Measurements from ENCODE around the gene DHRS4L2.
"Not testable (repeated sequence)": the region's sequence is repeated elsewhere in the genome, so short reads cannot be mapped to it uniquely, and the experiment has no call there.

DHRS4L2 gene

GRCh38 chr14:23973178-23973577, 15.6 kb upstream of the DHRS4L2 start:
- not testable (repeated sequence) for DNase-seq (ENCODE audit: low read depth, low spot score)

DNA sequence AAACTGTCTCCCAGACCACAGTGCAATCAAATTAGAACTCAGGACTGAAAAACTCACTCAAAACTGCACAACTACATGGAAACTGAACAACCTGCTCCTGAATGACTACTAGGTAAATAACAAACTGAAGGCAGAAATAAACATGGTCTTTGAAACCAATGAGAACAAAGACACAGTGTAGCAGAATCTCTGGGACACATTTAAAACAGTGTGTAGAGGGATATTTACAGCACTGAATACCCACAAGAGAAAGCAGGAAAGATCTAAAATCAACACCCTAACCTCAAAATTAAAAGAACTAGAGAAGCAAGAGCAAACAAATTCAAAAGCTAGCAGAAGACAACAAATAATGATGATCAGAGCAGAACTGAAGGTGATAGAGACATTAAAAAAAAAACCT, 14.7 kb upstream of the DHRS4L2 start:
- not testable (repeated sequence) for DNase-seq (ENCODE audit: low read depth, low spot score)

DNA sequence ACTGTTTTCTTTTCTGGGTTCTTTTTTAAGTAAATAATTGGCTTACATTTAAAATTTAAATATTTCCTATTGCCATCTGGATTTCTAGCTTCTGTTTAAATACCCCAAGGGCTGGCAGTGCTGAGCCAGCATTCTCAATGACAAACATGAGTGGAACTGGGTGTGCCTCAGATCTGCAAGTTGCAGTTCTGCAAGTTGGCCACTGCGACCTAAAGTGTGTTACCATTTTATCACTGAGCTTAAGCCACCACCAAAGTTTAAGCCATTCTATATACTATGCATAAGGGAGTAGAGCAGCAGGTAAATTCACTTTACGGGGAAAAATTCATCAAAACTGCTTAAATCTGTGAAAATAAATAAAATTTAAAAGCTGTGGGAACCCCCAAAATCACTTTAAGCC, 11.5 kb upstream of the DHRS4L2 start:
- DNase-seq (ENCODE audit: low read depth, low spot score): not testable (repeated sequence)

GRCh38 chr14:23981951-23982813, 6.5 kb upstream of the DHRS4L2 start:
- not testable (repeated sequence) for DNase-seq (ENCODE audit: low read depth, low spot score)

DNA sequence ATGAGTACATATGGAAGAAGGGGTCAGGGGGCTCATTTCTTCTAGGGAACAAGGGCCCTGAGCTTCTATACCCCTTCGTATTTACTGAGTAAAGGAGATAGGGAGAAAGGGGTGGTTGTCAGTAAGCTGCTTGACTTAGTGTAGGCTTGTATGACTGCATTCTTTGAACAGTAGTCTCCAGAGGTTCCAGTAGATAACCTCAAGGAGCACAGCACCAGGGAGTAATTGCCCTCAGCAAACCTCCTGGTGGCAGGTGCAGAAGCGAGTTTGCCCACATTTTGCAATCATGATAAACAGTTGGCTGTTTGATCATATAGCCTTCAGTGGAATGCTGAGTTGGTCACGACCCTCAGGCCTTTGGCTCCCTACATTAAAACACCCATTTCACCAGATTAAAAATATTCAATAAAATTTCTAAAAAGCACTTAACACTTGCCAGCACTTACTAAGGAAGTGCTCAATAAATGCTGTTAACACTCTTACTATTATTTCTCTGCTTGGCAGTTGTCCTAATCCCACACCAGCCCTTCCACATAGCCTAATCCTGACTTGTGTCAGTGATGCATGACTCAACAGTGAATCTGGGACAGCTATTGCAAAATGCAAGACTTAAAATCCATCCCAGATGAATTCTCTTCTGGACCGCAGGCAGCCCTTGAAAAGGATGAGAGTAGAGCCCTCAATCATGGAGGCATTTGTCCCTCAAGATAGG, 3.7 kb upstream of the DHRS4L2 start:
- DNase-seq (ENCODE audit: low read depth, low spot score): no peak

- DNase-seq (ENCODE audit: low read depth, low spot score): not testable (repeated sequence)
Measured at GRCh38 chr14:23988223-23988606, 514 bp upstream of the DHRS4L2 start.

DNA sequence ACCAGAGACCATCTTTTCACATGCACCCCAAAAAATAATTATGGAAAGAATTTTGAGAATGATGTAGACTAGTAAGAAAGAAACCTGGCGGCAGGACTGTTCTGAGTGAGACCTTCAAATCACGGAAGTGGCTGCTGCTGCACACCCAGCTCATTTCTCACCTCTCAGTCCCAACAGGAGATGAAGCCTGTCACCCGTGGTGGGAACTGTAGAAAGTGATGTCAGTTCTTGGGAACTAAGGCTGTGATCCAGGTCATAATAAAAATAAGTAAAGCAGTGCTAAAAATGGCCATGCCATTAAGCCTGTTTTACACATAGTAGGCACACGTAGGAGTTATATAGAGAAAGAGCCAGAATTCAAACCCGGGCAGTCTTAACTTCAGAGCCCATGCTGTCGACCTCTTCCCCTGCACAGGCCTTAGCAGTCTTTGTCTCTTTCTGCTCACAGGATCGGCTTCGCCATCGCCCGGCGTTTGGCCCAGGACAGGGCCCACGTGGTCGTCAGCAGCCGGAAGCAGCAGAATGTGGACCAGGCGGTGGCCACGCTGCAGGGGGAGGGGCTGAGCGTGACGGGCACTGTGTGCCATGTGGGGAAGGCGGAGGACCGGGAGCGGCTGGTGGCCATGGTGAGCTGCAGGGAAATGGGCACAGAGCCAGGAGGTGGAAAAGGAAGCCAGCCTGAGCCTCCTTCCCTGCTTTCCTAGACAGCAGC, 1.2 kb downstream of the DHRS4L2 start:
- not testable (repeated sequence) for DNase-seq (ENCODE audit: low read depth, low spot score)

GRCh38 chr14:23990961-23991360, 2.2 kb downstream of the DHRS4L2 start:
- DNase-seq (ENCODE audit: low read depth, low spot score): not testable (repeated sequence)

- not testable (repeated sequence) for DNase-seq (ENCODE audit: low read depth, low spot score)
Measured at GRCh38 chr14:23993042-23993441, 4.3 kb downstream of the DHRS4L2 start.

- DNase-seq (ENCODE audit: low read depth, low spot score): not testable (repeated sequence)
Measured at GRCh38 chr14:23996009-23996408, 7.3 kb downstream of the DHRS4L2 start.

DNA sequence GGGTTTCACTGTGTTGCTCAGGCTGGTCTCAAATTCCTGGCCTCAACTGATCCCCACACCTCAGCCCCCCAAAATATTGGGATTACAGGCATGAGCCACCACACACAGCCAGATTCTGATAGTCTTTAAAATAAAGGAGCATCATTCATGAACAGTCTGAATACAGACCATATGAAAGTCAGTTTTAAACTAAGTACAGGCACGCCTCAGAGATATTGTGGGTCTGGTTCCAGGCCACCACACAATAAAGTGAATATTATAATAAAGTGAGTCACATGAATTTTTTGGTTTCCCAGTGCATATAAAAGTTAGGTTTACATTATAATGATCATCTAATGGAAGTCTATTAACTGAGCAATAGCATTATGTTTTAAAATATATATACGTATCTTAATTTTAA, 8.1 kb downstream of the DHRS4L2 start:
- not testable (repeated sequence) for DNase-seq (ENCODE audit: low read depth, low spot score)

DNA sequence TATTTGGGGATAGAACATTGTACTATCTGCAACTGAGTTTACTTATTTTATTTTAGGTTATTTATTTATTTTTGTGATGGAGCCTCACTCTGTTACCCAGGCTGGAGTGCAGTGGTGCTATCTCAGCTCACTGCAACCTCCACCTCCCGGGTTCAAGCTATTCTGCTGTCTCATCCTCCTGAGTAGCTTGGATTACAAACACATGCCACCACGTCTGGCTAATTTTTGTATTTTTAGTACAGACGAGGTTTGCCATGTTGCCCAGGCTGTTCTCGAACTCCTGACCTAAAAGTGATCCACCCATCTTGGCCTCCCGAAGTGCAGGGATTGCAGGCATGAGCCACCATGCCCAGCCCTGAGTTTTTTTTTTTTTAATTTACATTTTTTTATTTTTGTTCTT, 10.9 kb downstream of the DHRS4L2 start:
- DNase-seq (ENCODE audit: low read depth, low spot score): not testable (repeated sequence)

DNA sequence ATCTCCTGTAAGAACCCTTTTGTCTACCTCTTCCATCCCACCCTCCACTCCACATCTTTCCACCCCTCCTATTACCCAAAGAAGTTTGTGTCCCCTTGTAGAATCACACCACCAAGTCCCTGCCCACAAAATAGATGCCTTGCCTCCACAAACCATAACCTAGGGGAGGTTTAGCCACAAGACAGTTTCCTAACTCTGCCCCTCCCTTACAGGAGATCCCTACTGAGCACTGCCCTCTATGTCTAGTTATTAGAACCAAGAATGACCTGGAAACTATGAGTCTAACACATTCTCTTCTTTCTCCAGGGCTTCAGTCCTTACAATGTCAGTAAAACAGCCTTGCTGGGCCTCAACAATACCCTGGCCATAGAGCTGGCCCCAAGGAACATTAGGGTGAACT, 12.3 kb downstream of the DHRS4L2 start:
- not testable (repeated sequence) for DNase-seq (ENCODE audit: low read depth, low spot score)

GRCh38 chr14:24001679-24002078, 12.9 kb downstream of the DHRS4L2 start:
- DNase-seq (ENCODE audit: low read depth, low spot score): not testable (repeated sequence)

- not testable (repeated sequence) for DNase-seq (ENCODE audit: low read depth, low spot score)
Measured at GRCh38 chr14:24006471-24006816, 17.7 kb downstream of the DHRS4L2 start.

- DNase-seq (ENCODE audit: low read depth, low spot score): not testable (repeated sequence)
Measured at GRCh38 chr14:24006817-24007652, 18.3 kb downstream of the DHRS4L2 start.

GRCh38 chr14:24011051-24011450, 22.3 kb downstream of the DHRS4L2 start:
- no peak for DNase-seq (ENCODE audit: low read depth, low spot score)

DNA sequence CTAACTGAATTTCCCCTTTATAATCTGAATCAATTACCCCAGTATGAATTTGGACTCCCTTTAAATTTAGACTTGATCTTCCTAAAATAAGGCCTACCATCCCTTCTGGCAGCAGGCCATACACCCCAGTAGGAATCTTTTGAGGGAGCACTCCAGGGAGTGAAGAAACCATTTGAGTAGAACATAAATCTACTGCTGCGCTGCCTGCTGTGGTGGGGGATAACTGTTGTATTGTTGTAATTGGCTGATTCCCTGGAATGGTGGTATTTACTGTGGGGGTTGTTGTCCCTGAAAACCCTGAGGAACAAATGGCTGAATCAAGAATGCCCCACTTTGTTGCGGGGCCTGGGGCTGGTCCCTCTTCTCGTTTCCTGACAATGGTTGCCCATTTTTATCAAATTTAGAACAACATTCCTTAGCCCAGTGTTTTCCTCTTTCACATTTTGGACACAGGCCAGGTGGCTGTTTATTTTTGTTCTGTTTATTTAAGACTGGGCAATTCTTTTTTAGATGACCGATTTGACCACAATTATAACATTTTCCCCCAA, 24.1 kb downstream of the DHRS4L2 start:
- DNase-seq (ENCODE audit: low read depth, low spot score): not testable (repeated sequence)

DNA sequence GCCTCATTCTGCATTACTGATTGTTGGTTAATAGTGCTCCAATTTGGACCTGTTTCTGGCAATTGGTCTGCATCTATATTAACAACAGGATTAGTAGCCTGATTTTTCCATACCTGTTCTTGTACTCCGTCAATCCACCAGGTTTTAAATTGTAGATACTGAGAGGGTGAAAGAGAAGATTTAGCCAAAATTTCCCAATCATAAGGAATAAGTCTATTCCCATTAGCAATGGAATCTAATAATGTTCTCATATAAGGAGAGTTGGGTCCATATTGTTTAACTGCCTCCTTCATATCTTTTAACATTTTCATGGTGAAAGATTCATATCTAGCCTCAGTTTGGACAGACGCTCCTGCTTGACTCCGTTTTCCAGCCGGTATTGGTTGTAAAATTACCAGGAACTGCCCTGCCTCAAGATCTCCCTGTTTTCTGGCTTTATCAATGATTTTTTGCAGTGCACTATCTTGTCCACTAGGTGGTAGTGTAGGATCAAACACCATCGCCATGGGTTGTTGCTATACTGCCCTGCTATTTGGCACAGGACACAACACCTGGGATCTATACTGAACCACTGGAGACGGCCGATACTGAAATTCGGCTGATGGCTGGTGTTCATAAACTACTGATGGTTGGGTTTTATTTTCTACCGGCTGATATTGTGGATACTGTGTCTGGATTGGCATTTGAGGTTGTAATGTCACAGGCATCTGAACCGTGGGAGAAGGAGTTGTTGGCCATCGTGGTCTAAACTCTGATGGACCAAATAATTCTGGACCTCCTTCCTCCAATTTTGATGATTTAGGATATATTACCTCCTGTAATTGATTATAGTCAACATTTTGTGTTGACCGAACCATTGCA, 25.2 kb downstream of the DHRS4L2 start:
- no peak for DNase-seq (ENCODE audit: low read depth, low spot score)

DNA sequence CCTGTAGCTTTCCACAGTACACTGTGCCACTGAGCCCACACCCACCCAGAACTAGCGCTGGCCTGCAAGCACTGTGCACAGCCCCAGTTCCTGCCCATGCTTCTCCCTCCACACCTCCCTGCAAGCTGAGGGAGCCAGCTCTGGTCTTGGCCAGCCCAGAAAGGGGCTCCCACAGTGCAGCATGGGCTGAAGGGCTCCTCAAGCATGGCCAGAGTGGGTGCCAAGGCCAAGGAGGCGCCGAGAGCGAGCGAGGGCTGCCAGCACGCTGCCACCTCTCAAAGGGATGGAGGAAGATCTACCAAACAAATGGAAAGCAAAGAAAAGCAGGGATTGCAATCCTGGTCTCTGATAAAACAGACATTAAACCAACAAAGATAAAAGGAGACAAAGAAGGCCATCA, 27.0 kb downstream of the DHRS4L2 start:
- DNase-seq (ENCODE audit: low read depth, low spot score): not testable (repeated sequence)
